GM23338 (cell line): ENCODE data around the gene UBE2Q2. TPM values are rescaled to one million over a fixed set of nuclear protein-coding genes. Genes with fewer than 3 reads are reported as not detected.

Source experiments
- ATAC-seq: fragments of 200-7000 bp; cut with Tn5 transposase; 3 replicates; pipeline ENCODE4 v1.9.1; 2020
- DNase-seq: peaks from one replicate; pipeline ENCODE4 v3.0.0-alpha.2; 2015; ENCODE audit warnings: low spot score
- H2AFZ ChIP-seq: fragments of 200-600 bp; sonication (generic); 2 replicates; pipeline ENCODE4 v1.8.0; 2016; ENCODE audit warnings: antibody characterized with exemption, mild to moderate bottlenecking, moderate library complexity
- H3F3A ChIP-seq: fragments of 200-600 bp; sonication (generic); replicated peaks from 2 replicates; pipeline ENCODE4 v1.8.0; 2017; ENCODE audit warnings: antibody characterized with exemption, mixed run types, low read depth
- H3K27ac ChIP-seq: fragments of 200-600 bp; sonication (generic); 2 replicates; pipeline ENCODE4 v1.6.1; 2016; ENCODE audit warnings: low read depth
- H3K27me3 ChIP-seq: fragments of 200-600 bp; sonication (generic); 2 replicates; pipeline ENCODE4 v1.8.0; 2016; ENCODE audit warnings: mild to moderate bottlenecking, mixed run types, moderate library complexity; ENCODE audit not compliant: insufficient read depth
- H3K36me3 ChIP-seq: fragments of 200-600 bp; sonication (generic); 2 replicates; pipeline ENCODE4 v1.8.0; 2016; ENCODE audit warnings: mild to moderate bottlenecking; ENCODE audit not compliant: insufficient read depth
- H3K4me1 ChIP-seq: fragments of 200-600 bp; sonication (generic); 2 replicates; pipeline ENCODE4 v1.8.0; 2016; ENCODE audit warnings: mild to moderate bottlenecking, moderate library complexity; ENCODE audit not compliant: insufficient read depth
- H3K4me2 ChIP-seq: fragments of 200-600 bp; sonication (generic); 2 replicates; pipeline ENCODE4 v1.7.1; 2017; ENCODE audit warnings: mixed run types
- H3K4me3 ChIP-seq: fragments of 200-600 bp; sonication (generic); 2 replicates; pipeline ENCODE4 v1.6.1; 2016; ENCODE audit warnings: mixed run types
- H3K79me2 ChIP-seq: fragments of 200-600 bp; sonication (generic); replicated peaks from 2 replicates; pipeline ENCODE4 v1.8.0; 2017; ENCODE audit warnings: mild to moderate bottlenecking; ENCODE audit not compliant: insufficient read depth
- H3K9me2 ChIP-seq: fragments of 200-600 bp; sonication (generic); 2 replicates; pipeline ENCODE4 v1.8.0; 2017; ENCODE audit not compliant: insufficient read depth
- H4K20me1 ChIP-seq: fragments of 200-600 bp; sonication (generic); replicated peaks from 2 replicates; pipeline ENCODE4 v1.8.0; 2017; ENCODE audit warnings: mild to moderate bottlenecking; ENCODE audit not compliant: insufficient read depth
- H3K27ac Mint-ChIP-seq: 2 replicates; pipeline ENCODE4 v1.8.0; 2020; ENCODE audit warnings: inconsistent platforms, mild to moderate bottlenecking, moderate library complexity, mixed read lengths
- H3K27me3 Mint-ChIP-seq: 3 replicates; pipeline ENCODE4 v1.8.0; 2022; ENCODE audit warnings: low read depth, mild to moderate bottlenecking, moderate library complexity, mixed read lengths, inconsistent platforms; ENCODE audit not compliant: insufficient read depth, poor library complexity
- H3K36me3 Mint-ChIP-seq: 3 replicates; pipeline ENCODE4 v1.8.0; 2021; ENCODE audit warnings: low read depth, mild to moderate bottlenecking, inconsistent platforms, moderate library complexity, mixed read lengths
- H3K4me1 Mint-ChIP-seq: 3 replicates; pipeline ENCODE4 v1.8.0; 2020; ENCODE audit warnings: mild to moderate bottlenecking, inconsistent platforms, mixed read lengths
- H3K4me3 Mint-ChIP-seq: 3 replicates; pipeline ENCODE4 v1.8.0; 2021; ENCODE audit warnings: moderate library complexity, mild to moderate bottlenecking, inconsistent platforms, mixed read lengths
- H3K9me3 Mint-ChIP-seq: 3 replicates; pipeline ENCODE4 v1.8.0; 2020; ENCODE audit warnings: moderate library complexity, mild to moderate bottlenecking, inconsistent platforms, mixed read lengths
- CREB1 ChIP-seq: fragments of 250-450 bp; sonication (Bioruptor Pico); IDR thresholded peaks from 2 replicates; pipeline ENCODE4 v1.5.0; 2020; ENCODE audit warnings: low read depth, mild to moderate bottlenecking, moderate library complexity
- CTCF ChIP-seq, 2 experiments: fragments of 200-600 bp in 1 of 2; sonication (generic) in 1 of 2; conservative IDR thresholded peaks; 2 replicates each; pipeline versions ENCODE4 v1.5.1 to v1.6.1; 2016 to 2017; ENCODE audit warnings: antibody characterized with exemption in 2 of 2, low read depth in 2 of 2, mild to moderate bottlenecking in 2 of 2, moderate library complexity in 1 of 2
- ETS1 ChIP-seq: IDR thresholded peaks from 2 replicates; pipeline ENCODE4 v1.6.1; 2016; ENCODE audit warnings: antibody characterized with exemption
- EZH2 ChIP-seq: fragments of 200-600 bp; sonication (generic); IDR thresholded peaks from one replicate; pipeline ENCODE4 v1.8.0; 2017; ENCODE audit warnings: antibody characterized with exemption, mild to moderate bottlenecking, low read depth; ENCODE audit not compliant: unreplicated experiment
- EZH2phosphoT487 ChIP-seq: fragments of 200-600 bp; sonication (generic); IDR thresholded peaks from one replicate; pipeline ENCODE4 v1.8.1; 2018; ENCODE audit warnings: antibody characterized with exemption; ENCODE audit not compliant: unreplicated experiment
- JUNB ChIP-seq: IDR thresholded peaks from one replicate; pipeline ENCODE4 v1.6.1; 2016; ENCODE audit warnings: antibody characterized with exemption; ENCODE audit not compliant: unreplicated experiment
- NANOG ChIP-seq: IDR thresholded peaks from 2 replicates; pipeline ENCODE4 v1.6.1; 2016; ENCODE audit warnings: antibody characterized with exemption, borderline replicate concordance
- POLR2AphosphoS5 ChIP-seq: IDR thresholded peaks from 2 replicates; pipeline ENCODE4 v1.6.1; 2016; ENCODE audit warnings: antibody characterized with exemption, low read depth
- REST ChIP-seq: IDR thresholded peaks from one replicate; pipeline ENCODE4 v1.6.1; 2018; ENCODE audit warnings: antibody characterized with exemption; ENCODE audit not compliant: unreplicated experiment
- STAT1 ChIP-seq: IDR thresholded peaks from one replicate; pipeline ENCODE4 v1.6.1; 2016; ENCODE audit warnings: antibody characterized with exemption; ENCODE audit not compliant: unreplicated experiment
- ZNF114 ChIP-seq: fragments of 250-450 bp; sonication (Bioruptor Pico); IDR thresholded peaks from 2 replicates; pipeline ENCODE4 v1.5.0; 2020; ENCODE audit warnings: mild to moderate bottlenecking, moderate library complexity
- ZNF331 ChIP-seq: fragments of 250-450 bp; sonication (Bioruptor Pico); IDR thresholded peaks from 2 replicates; pipeline ENCODE4 v1.5.0; 2020; ENCODE audit warnings: low read depth, mild to moderate bottlenecking, moderate library complexity
- ZNF462 ChIP-seq: fragments of 250-450 bp; sonication (Bioruptor Pico); IDR thresholded peaks from 2 replicates; pipeline ENCODE4 v1.5.0; 2020; ENCODE audit warnings: mild to moderate bottlenecking, moderate library complexity
- polyA plus RNA-seq: library from polyadenylated mRNA; unstranded; fragments of >200 nt; fragmentation: Nextera tagmentation; extraction: Ambion mirVana; gene quantifications from 2 replicates; pipeline ENCODE4 v1.2.1, GENCODE V29; 2016
- total RNA-seq: library from RNA; depleted of rRNA; stranded (reverse); fragments of >200 nt; shearing (Covaris generic); gene quantifications from 2 replicates; pipeline ENCODE4 v1.2.3, GENCODE V29; 2014

The UBE2Q2 gene
- total and polyA plus RNA-seq, 2 experiments from 2014 or later: 23.7 to 29.3 TPM

GRCh38 chr15:75945953-75946352 lies 102.7 kb downstream of the UBE2Q2 start:
- ATAC-seq: no peak
- no peak for TF ChIP-seq ZNF462
- no peak for TF ChIP-seq ETS1
- no peak for TF ChIP-seq ZNF114 (CRISPR knock-in tag)
- no peak for TF ChIP-seq JUNB
- no peak for TF ChIP-seq ZNF331
- no peak for TF ChIP-seq EZH2phosphoT487
- no peak for TF ChIP-seq NANOG
- no peak for TF ChIP-seq STAT1
- no peak for TF ChIP-seq EZH2
- no peak for TF ChIP-seq CTCF (conservative IDR thresholded peaks at IDR 0.05; ENCODE audit: low read depth in 2 of 2)
- TF ChIP-seq CREB1 (CRISPR knock-in tag): no peak
- TF ChIP-seq POLR2AphosphoS5: no peak
- no peak for TF ChIP-seq REST
- no peak for DNase-seq
- Histone ChIP-seq H3K36me3 (no peaks in the 10 kb centered on the region), H3F3A (no peaks in the 10 kb centered on the region), H3K27me3 (no peaks in the 10 kb centered on the region), H3K4me3 (no peak overlapping the region), H2AFZ (no peak overlapping the region), H3K4me2 (no peak overlapping the region), H3K4me1 (no peaks in the 10 kb centered on the region), H3K79me2 (no peaks in the 10 kb centered on the region), H4K20me1 (no peaks in the 10 kb centered on the region), H3K9me2 (no peaks in the 10 kb centered on the region), H3K27ac (no peak overlapping the region)
- Mint-ChIP-seq H3K4me3 (no peak overlapping the region), H3K9me3 (peaks cover 2% of the 10 kb centered on the region; the same call in 2 of the 3 replicates), H3K27ac (no peak overlapping the region), H3K27me3 (no peaks in the 10 kb centered on the region), H3K36me3 (peaks cover 2% of the 10 kb centered on the region; the same call in 2 of the 3 replicates), H3K4me1 (no peaks in the 10 kb centered on the region; the same call in 2 of the 3 replicates)
